Measurements from ENCODE around the gene GRIK1.

The GRIK1 gene

GRCh38 chr21:29508301-29508700, 431.5 kb downstream of the GRIK1 start:
- Mint-ChIP-seq H3K27ac (no peak overlapping the region), H3K9me3 (peaks cover 3% of the 10 kb centered on the region), H3K36me3 (ENCODE audit: low read depth) (no peaks in the 10 kb centered on the region), H3K4me1 (ENCODE audit: low read depth) (no peaks in the 10 kb centered on the region), H3K27me3 (ENCODE audit: low read depth) (no peaks in the 10 kb centered on the region), H3K4me3 (no peak overlapping the region)
- no peak for DNase-seq (ENCODE audit: low spot score)

GRCh38 chr21:29506947-29507346, 432.8 kb downstream of the GRIK1 start:
- Mint-ChIP-seq H3K4me1 (ENCODE audit: low read depth) (no peaks in the 10 kb centered on the region), H3K27me3 (ENCODE audit: low read depth) (no peaks in the 10 kb centered on the region), H3K4me3 (no peak overlapping the region), H3K36me3 (ENCODE audit: low read depth) (no peaks in the 10 kb centered on the region), H3K9me3 (no peaks in the 10 kb centered on the region), H3K27ac (no peak overlapping the region)
- DNase-seq (ENCODE audit: low spot score), result no peak

- Mint-ChIP-seq H3K9me3 (no peaks in the 10 kb centered on the region), H3K36me3 (ENCODE audit: low read depth) (no peaks in the 10 kb centered on the region), H3K27ac (no peak overlapping the region), H3K4me3 (no peak overlapping the region), H3K4me1 (ENCODE audit: low read depth) (no peaks in the 10 kb centered on the region), H3K27me3 (ENCODE audit: low read depth) (no peaks in the 10 kb centered on the region)
- no peak for DNase-seq (ENCODE audit: low spot score)
Measured at GRCh38 chr21:29506214-29506613, 433.6 kb downstream of the GRIK1 start.

GRCh38 chr21:29504751-29505321, 435.0 kb downstream of the GRIK1 start:
- no peaks in the 10 kb centered on the region for H3K9me3 Mint-ChIP-seq
- H3K36me3 Mint-ChIP-seq (ENCODE audit: low read depth), result no peaks in the 10 kb centered on the region
- DNase-seq (ENCODE audit: low spot score), result no peak

GRCh38 chr21:29501451-29501850, 438.3 kb downstream of the GRIK1 start:
- DNase-seq (ENCODE audit: low spot score), result no peak
- Mint-ChIP-seq H3K27me3 (ENCODE audit: low read depth) (no peaks in the 10 kb centered on the region), H3K9me3 (peaks cover 6% of the 10 kb centered on the region), H3K4me1 (ENCODE audit: low read depth) (no peaks in the 10 kb centered on the region), H3K36me3 (ENCODE audit: low read depth) (no peaks in the 10 kb centered on the region), H3K4me3 (no peak overlapping the region), H3K27ac (no peak overlapping the region)

More at GRCh38 chr21:29504751-29505321, 435.0 kb downstream of the GRIK1 start:
- Mint-ChIP-seq H3K27me3 (ENCODE audit: low read depth) (no peaks in the 10 kb centered on the region), H3K4me3 (no peak overlapping the region), H3K4me1 (ENCODE audit: low read depth) (no peaks in the 10 kb centered on the region), H3K27ac (no peak overlapping the region)

- no peaks in the 10 kb centered on the region for H3K36me3 Mint-ChIP-seq (ENCODE audit: low read depth)
- no peak overlapping the region for H3K27ac Mint-ChIP-seq
- H3K9me3 Mint-ChIP-seq, result peaks cover 6% of the 10 kb centered on the region
- H3K27me3 Mint-ChIP-seq (ENCODE audit: low read depth), result no peaks in the 10 kb centered on the region
- H3K4me1 Mint-ChIP-seq (ENCODE audit: low read depth), result no peaks in the 10 kb centered on the region
- H3K4me3 Mint-ChIP-seq, result no peak overlapping the region
- no peak for DNase-seq (ENCODE audit: low spot score)
Measured at GRCh38 chr21:29499734-29500343, 440.0 kb downstream of the GRIK1 start.

- no peak for DNase-seq (ENCODE audit: low spot score)
- H3K27me3 Mint-ChIP-seq (ENCODE audit: low read depth), result no peaks in the 10 kb centered on the region
- H3K4me3 Mint-ChIP-seq, result no peak overlapping the region
- H3K9me3 Mint-ChIP-seq, result peaks cover 6% of the 10 kb centered on the region
- no peak overlapping the region for H3K27ac Mint-ChIP-seq
- no peaks in the 10 kb centered on the region for H3K4me1 Mint-ChIP-seq (ENCODE audit: low read depth)
- no peaks in the 10 kb centered on the region for H3K36me3 Mint-ChIP-seq (ENCODE audit: low read depth)
Measured at GRCh38 chr21:29499229-29499628, 440.6 kb downstream of the GRIK1 start.

- H3K9me3 Mint-ChIP-seq, result peaks cover 6% of the 10 kb centered on the region
- H3K27ac Mint-ChIP-seq, result no peak overlapping the region
- no peak for DNase-seq (ENCODE audit: low spot score)
- H3K4me3 Mint-ChIP-seq, result no peak overlapping the region
- no peaks in the 10 kb centered on the region for H3K27me3 Mint-ChIP-seq (ENCODE audit: low read depth)
- H3K4me1 Mint-ChIP-seq (ENCODE audit: low read depth), result no peaks in the 10 kb centered on the region
- H3K36me3 Mint-ChIP-seq (ENCODE audit: low read depth), result no peaks in the 10 kb centered on the region
Measured at GRCh38 chr21:29496337-29496736, 443.5 kb downstream of the GRIK1 start.

- Mint-ChIP-seq H3K36me3 (ENCODE audit: low read depth) (no peaks in the 10 kb centered on the region), H3K4me1 (ENCODE audit: low read depth) (no peaks in the 10 kb centered on the region), H3K27ac (no peak overlapping the region), H3K4me3 (no peak overlapping the region), H3K9me3 (peaks cover 5% of the 10 kb centered on the region), H3K27me3 (ENCODE audit: low read depth) (no peaks in the 10 kb centered on the region)
- no peak for DNase-seq (ENCODE audit: low spot score)
Measured at GRCh38 chr21:29490016-29490415, 449.8 kb downstream of the GRIK1 start.

- H3K4me1 Mint-ChIP-seq (ENCODE audit: low read depth), result no peaks in the 10 kb centered on the region
- peaks cover 5% of the 10 kb centered on the region for H3K9me3 Mint-ChIP-seq
- no peaks in the 10 kb centered on the region for H3K36me3 Mint-ChIP-seq (ENCODE audit: low read depth)
Measured at GRCh38 chr21:29487154-29487553, 452.6 kb downstream of the GRIK1 start.

More at GRCh38 chr21:29487154-29487553, 452.6 kb downstream of the GRIK1 start:
- no peak overlapping the region for H3K4me3 Mint-ChIP-seq
- H3K27ac Mint-ChIP-seq, result no peak overlapping the region
- DNase-seq (ENCODE audit: low spot score), result no peak
- H3K27me3 Mint-ChIP-seq (ENCODE audit: low read depth), result no peaks in the 10 kb centered on the region
